GM06990 (cell line): ENCODE results near the gene C12orf60.

Experiments
- DNase-seq: peaks from one replicate; pipeline ENCODE4 v3.0.0-alpha.2; 2011; ENCODE audit not compliant: insufficient read length; ENCODE audit errors: extremely low read depth
- H3K27me3 ChIP-seq: replicated peaks from 2 replicates; pipeline ENCODE4 v1.6.0; 2011; ENCODE audit warnings: low read length; ENCODE audit not compliant: control insufficient read depth, insufficient read depth
- H3K36me3 ChIP-seq: 2 replicates; pipeline ENCODE4 v1.5.1; 2011; ENCODE audit warnings: low read length; ENCODE audit not compliant: control insufficient read depth, insufficient read depth
- H3K4me3 ChIP-seq: replicated peaks from 2 replicates; pipeline ENCODE4 v1.5.1; 2011; ENCODE audit warnings: low read depth, mild to moderate bottlenecking, control low read depth, low read length
- TF ChIP-seq, protein P1 (sequence below): IDR thresholded peaks from 2 replicates; pipeline ENCODE4 v1.5.1; 2011; ENCODE audit warnings: low read length, control low read depth, mild to moderate bottlenecking, inconsistent platforms; ENCODE audit not compliant: insufficient read depth, poor library complexity, severe bottlenecking

C12orf60 gene

DNA sequence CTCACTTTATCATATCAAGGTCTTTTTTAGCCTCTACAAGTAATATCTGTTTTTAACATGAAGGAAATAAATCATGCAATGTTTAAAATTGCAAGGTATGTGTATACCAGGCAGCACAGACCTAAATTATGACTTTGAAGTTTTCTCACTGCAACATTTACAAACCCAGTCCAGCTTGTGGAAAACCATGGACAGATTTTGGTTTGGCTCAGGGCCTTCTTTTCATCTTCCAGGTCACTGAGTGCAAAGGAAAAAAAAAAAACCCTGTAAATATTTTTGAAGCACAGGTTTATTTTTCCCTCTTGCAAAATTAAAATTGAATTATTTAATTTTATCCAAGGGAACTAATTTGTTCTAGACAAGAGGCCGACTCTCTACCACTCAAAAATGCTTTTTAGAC, 68.4 kb downstream of the C12orf60 start:
- no peaks in the 10 kb centered on the region for H3K27me3 ChIP-seq
- TF ChIP-seq, protein P1, sequence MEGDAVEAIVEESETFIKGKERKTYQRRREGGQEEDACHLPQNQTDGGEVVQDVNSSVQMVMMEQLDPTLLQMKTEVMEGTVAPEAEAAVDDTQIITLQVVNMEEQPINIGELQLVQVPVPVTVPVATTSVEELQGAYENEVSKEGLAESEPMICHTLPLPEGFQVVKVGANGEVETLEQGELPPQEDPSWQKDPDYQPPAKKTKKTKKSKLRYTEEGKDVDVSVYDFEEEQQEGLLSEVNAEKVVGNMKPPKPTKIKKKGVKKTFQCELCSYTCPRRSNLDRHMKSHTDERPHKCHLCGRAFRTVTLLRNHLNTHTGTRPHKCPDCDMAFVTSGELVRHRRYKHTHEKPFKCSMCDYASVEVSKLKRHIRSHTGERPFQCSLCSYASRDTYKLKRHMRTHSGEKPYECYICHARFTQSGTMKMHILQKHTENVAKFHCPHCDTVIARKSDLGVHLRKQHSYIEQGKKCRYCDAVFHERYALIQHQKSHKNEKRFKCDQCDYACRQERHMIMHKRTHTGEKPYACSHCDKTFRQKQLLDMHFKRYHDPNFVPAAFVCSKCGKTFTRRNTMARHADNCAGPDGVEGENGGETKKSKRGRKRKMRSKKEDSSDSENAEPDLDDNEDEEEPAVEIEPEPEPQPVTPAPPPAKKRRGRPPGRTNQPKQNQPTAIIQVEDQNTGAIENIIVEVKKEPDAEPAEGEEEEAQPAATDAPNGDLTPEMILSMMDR: no peak
- H3K4me3 ChIP-seq: no peak overlapping the region
- DNase-seq: no peak
- H3K36me3 ChIP-seq: no peaks in the 10 kb centered on the region

DNA sequence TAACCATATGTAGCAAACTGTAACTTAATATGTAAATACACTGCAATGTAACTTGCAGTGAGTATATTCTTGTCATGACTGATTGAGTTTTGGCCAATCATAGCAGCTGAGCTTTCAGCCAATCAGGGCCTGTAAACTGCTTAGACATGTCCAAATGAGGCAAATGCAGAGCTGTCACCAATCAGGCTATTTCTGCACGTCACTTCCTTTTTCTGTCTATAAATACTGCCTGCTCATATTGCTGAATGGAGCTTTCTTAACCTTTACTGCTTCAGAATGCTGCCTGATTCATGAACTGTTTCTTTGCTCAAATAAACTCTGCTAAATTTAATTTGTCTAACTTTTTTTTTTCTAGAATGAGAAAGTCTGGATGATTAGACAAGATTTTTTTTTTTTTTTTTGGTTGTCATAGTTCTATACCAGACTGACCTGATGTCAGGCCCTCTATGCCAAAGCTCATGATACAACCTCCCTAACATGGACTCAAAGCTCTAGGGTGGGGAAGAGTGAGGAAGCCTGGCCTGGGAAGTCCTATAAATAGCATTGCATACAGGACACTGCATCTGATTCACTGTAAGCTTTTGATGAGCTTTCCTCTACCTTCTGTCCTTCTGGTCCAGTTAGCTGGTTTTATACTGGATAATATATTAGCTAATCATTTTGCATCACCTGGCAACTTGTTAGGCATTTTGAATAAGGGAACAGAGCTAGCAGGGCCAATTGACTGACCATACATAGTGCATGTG, 70.1 kb downstream of the C12orf60 start:
- H3K36me3 ChIP-seq: no peaks in the 10 kb centered on the region
- DNase-seq: no peak
- TF ChIP-seq, protein P1: no peak
- H3K27me3 ChIP-seq: no peaks in the 10 kb centered on the region
- H3K4me3 ChIP-seq: no peak overlapping the region
